GM12878 (cell line): ENCODE measurements around the gene TNF. TPM values are rescaled to one million over a fixed set of nuclear protein-coding genes. Genes with fewer than 3 reads are reported as not detected.

ENCODE experiments used
- ATAC-seq: fragments of 200-7000 bp; cut with Tn5 transposase; 3 replicates; pipeline ENCODE4 v1.9.1; 2020; ENCODE audit warnings: mild to moderate bottlenecking, moderate library complexity
- BruUV-seq: library from RNA; stranded (reverse); fragments of 400-500 nt; replicated peaks from 2 replicates; lab custom pipeline; 2021; lab: Mats Ljungman, UMichigan
- CTCF ChIA-PET: fragments of 300-600 bp; sonication (Branson Sonifier 250); formaldehyde crosslinking; extraction: SDS; loops from one replicate; lab custom pipeline; 2021; ENCODE audit warnings: inconsistent platforms; lab: Yijun Ruan, JAX
- POLR2A ChIA-PET: fragments of 350-600 bp; formaldehyde crosslinking; extraction: SDS; loops from one replicate; lab custom pipeline; 2021; ENCODE audit warnings: inconsistent platforms; lab: Charles Lee
- RAD21 ChIA-PET: fragments of 300-600 bp; sonication (Branson Sonifier 250); formaldehyde crosslinking; loops from one replicate; lab custom pipeline; 2023; ENCODE audit warnings: antibody characterized with exemption; ENCODE audit not compliant: unreplicated experiment; lab: Charles Lee
- SMC1A ChIA-PET: fragments of 300-600 bp; sonication (Branson Sonifier 250); formaldehyde crosslinking; loops from one replicate; lab custom pipeline; 2023; ENCODE audit not compliant: unreplicated experiment, uncharacterized antibody; lab: Charles Lee
- DNase-seq: peaks from one replicate; pipeline ENCODE4 v3.0.0-alpha.2; 2011; ENCODE audit warnings: low read depth, low spot score
- FAIRE-seq: peaks from 3 replicates; lab custom pipeline; 2011; peaks lifted over from hg19 to GRCh38; lab: Jason Lieb, UNC
- H2AFZ ChIP-seq: 2 replicates; pipeline ENCODE4 v1.6.0; 2011; ENCODE audit warnings: low read depth, low read length, control low read depth; ENCODE audit not compliant: control insufficient read depth
- H3K27ac ChIP-seq: 2 replicates; pipeline ENCODE4 v1.5.1; 2011; ENCODE audit warnings: control low read depth; ENCODE audit not compliant: control insufficient read depth, insufficient read depth
- H3K27me3 ChIP-seq, 2 experiments: replicated peaks in 1 of 2; 2 replicates each; pipeline versions ENCODE4 v1.6.0 to v1.6.1; 2011; ENCODE audit warnings: low read length in 1 of 2; ENCODE audit not compliant: control insufficient read depth in 2 of 2, insufficient read depth in 2 of 2
- H3K36me3 ChIP-seq, 2 experiments: 2 replicates each; pipeline ENCODE4 v1.5.1; 2011; ENCODE audit warnings: low read length in 1 of 2; ENCODE audit not compliant: control insufficient read depth in 2 of 2, insufficient read depth in 2 of 2
- H3K4me1 ChIP-seq: 2 replicates; pipeline ENCODE4 v1.6.1; 2011; ENCODE audit warnings: mild to moderate bottlenecking, low read length, moderate library complexity, mixed read lengths; ENCODE audit not compliant: control insufficient read depth, insufficient read depth
- H3K4me2 ChIP-seq: 2 replicates; pipeline ENCODE4 v1.6.0; 2011; ENCODE audit warnings: control low read depth; ENCODE audit not compliant: control insufficient read depth, insufficient read depth
- H3K4me3 ChIP-seq: fragments of 200-600 bp; sonication (generic); 2 replicates; pipeline ENCODE4 v1.5.1; 2016
- H3K79me2 ChIP-seq: 2 replicates; pipeline ENCODE4 v1.6.0; 2011; ENCODE audit warnings: low read length; ENCODE audit not compliant: control insufficient read depth, insufficient read depth
- H3K9ac ChIP-seq: 2 replicates; pipeline ENCODE4 v1.8.0; 2011; ENCODE audit warnings: low read length, control low read depth, mixed read lengths; ENCODE audit not compliant: control insufficient read depth, insufficient read depth
- H3K9me3 ChIP-seq: replicated peaks from 3 replicates; pipeline ENCODE4 v1.5.1; 2011; ENCODE audit warnings: mild to moderate bottlenecking, low read length; ENCODE audit not compliant: control insufficient read depth, insufficient read depth
- H4K20me1 ChIP-seq: 2 replicates; pipeline ENCODE4 v1.6.0; 2011; ENCODE audit not compliant: control insufficient read depth, insufficient read depth
- BHLHE40 ChIP-seq, 2 experiments: fragments of 450-650 bp in 1 of 2; IDR thresholded peaks; 2 replicates each; pipeline ENCODE4 v1.6.1; 2011 to 2017; ENCODE audit warnings: low read depth in 2 of 2, borderline replicate concordance in 1 of 2, improper control_type of control experiment in 1 of 2, low read length in 1 of 2, mild to moderate bottlenecking in 1 of 2
- MTA2 ChIP-seq: fragments of 450-650 bp; IDR thresholded peaks from 2 replicates; pipeline ENCODE4 v1.6.1; 2016; ENCODE audit warnings: low read depth, mild to moderate bottlenecking, moderate library complexity
- POLR2A ChIP-seq: IDR thresholded peaks from 2 replicates; pipeline ENCODE4 v1.6.1; 2011; ENCODE audit warnings: low read depth, mild to moderate bottlenecking, low read length
- POLR2AphosphoS5 ChIP-seq: IDR thresholded peaks from 2 replicates; pipeline ENCODE4 v1.6.1; 2011; ENCODE audit warnings: mild to moderate bottlenecking, low read length, inconsistent platforms
- SMAD5 ChIP-seq: IDR thresholded peaks from 2 replicates; pipeline ENCODE4 v1.6.1; 2016; ENCODE audit warnings: antibody characterized with exemption, low read depth
- ZBTB4 ChIP-seq: fragments of 450-650 bp; formaldehyde crosslinking; IDR thresholded peaks from 2 replicates; pipeline ENCODE4 v1.4.0; 2022; ENCODE audit warnings: mild to moderate bottlenecking, moderate library complexity
- WGBS: methylation state at CpG from one replicate; pipeline ENCODE4 v1.1.6; 2016; ENCODE audit warnings: low lambda C conversion rate; ENCODE audit not compliant: insufficient replicate concordance, insufficient coverage; ENCODE audit errors: missing lambda C conversion rate; 5-methylcytosine and 5-hydroxymethylcytosine counted together
- in situ Hi-C: fragments of 300-500 bp; cut with MboI; formaldehyde crosslinking; loops from 9 replicates; pipeline ENCODE4 v1.14.3; 2018; ENCODE audit warnings: mixed read lengths
- intact Hi-C: fragments of 100-400 bp; cut with micrococcal nuclease; formaldehyde crosslinking; loops from one replicate; pipeline ENCODE4 v1.14.2; 2022; ENCODE audit not compliant: unreplicated experiment
- polyA plus RNA-seq, 11 experiments: library from polyadenylated mRNA; depleted of rRNA in 4 of 11; unstranded in 6 of 11; stranded (reverse) in 5 of 11; fragments of >200 nt; fragmentation: Nextera tagmentation in 4 of 11; fragmentation: Illumina TruSeq in 1 of 11; extraction: Ambion mirVana in 4 of 11; extraction: Trizol in 1 of 11; gene quantifications; 1 replicate in 1 of 11; 2 replicates in 10 of 11; pipeline versions ENCODE4 v1.2.1 to v1.2.3, GENCODE V29; 2011 to 2016; ENCODE audit warnings: inconsistent platforms in 2 of 11, missing spikeins in 2 of 11, low read depth in 1 of 11
- total RNA-seq, 4 experiments: library from RNA; depleted of rRNA in 3 of 4; stranded (reverse); fragments of >200 nt in 3 of 4; fragmentation: Illumina TruSeq in 1 of 4; extraction: Trizol in 1 of 4; gene quantifications; 2 replicates each; pipeline versions ENCODE4 v1.2.1 to v1.2.3, GENCODE V29; 2013 to 2021

TNF gene
- total and polyA plus RNA-seq, 10 of the 15 experiments (the other 5 are each of a cell fraction or from before 2014, with no cell fraction given), result 18.0 to 94.8 (median 61.9) TPM

DNA sequence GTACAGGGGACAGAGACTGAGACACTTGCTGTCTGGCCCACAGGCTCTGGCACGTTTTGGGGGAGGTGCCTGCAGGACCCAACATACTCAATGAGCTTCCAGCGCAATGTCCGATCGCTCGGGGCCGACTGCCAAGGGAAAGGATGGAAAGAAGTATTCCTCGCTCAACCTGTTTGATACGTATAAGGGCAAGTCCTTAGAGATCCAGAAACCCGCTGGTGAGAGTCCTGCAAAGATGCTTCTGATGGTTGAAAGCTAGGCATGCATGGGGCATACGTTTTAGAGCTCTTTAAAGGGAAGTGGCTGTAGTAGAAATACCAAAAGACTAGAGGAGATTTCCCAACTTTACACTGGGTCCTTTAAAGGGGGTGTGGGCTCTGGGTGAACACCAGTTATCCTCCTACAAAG lies 47.3 kb downstream of the TNF start:
- no peak for ATAC-seq
- FAIRE-seq, result no peak
- no peak overlapping the region for H2AFZ ChIP-seq
- H3K27me3 ChIP-seq, result no peaks in the 10 kb centered on the region
- DNase-seq, result no peak
- peak overlapping the region; percentile 99; the same call in 1 of the 2 replicates for H3K9ac ChIP-seq
- WGBS, result 86% methylated on average over 10 of the region's 10 CpGs
- peaks cover 39% of the 10 kb centered on the region for H3K79me2 ChIP-seq
- SMC1A ChIA-PET, result interaction anchor here (0.7 to 2.9 kb wide), 14 partner anchors 10 to 240 kb away, joined by 3 to 15 read pairs (median 3); partner anchors contain the start of genes BAG6, C6orf47, GPANK1 and NEU1
- peak overlapping the region; percentile 74 for H3K4me2 ChIP-seq
- no peak overlapping the region for H3K27ac ChIP-seq
- no peaks in the 10 kb centered on the region for H3K9me3 ChIP-seq
- POLR2A ChIA-PET, result interaction anchor here (0.6 to 5.2 kb wide), 10 partner anchors 16 to 183 kb away, joined by 3 to 58 read pairs (median 3); partner anchors contain the start of genes ABHD16A, APOM, BAG6 and C6orf47
- RAD21 ChIA-PET, result interaction anchor here (0.7 to 2.6 kb wide), 6 partner anchors 29 to 147 kb away, joined by 3 to 11 read pairs (median 4); partner anchors contain the start of genes ATP6V1G2, BAG6, NFKBIL1 and TNF
- peaks cover 31 to 39% of the 10 kb centered on the region in 2 experiments for H3K36me3 ChIP-seq
- intact Hi-C loops, result no loop called here
- H4K20me1 ChIP-seq, result peaks cover 4% of the 10 kb centered on the region; the same call in 1 of the 2 replicates
- no TSS peak for BruUV-seq
- CTCF ChIA-PET, result interaction anchor here (0.9 to 3.0 kb wide), 14 partner anchors 10 to 210 kb away, joined by 3 to 17 read pairs (median 4); partner anchors contain the start of genes ABHD16A, ATP6V1G2, BAG6 and LST1
- peak overlapping the region; percentile 86; the same call in 1 of the 2 replicates for H3K4me3 ChIP-seq
- in situ Hi-C loops, result no loop called here
- TF ChIP-seq ZBTB4 (CRISPR knock-in tag) (no peak), SMAD5 (peak; percentile 52; the same call in 1 of the 2 replicates), POLR2AphosphoS5 (0 out of 2 replicates have a peak, but pooled peaks have one; percentile 24), BHLHE40 (IDR thresholded peaks at IDR 0.05; ENCODE audit: borderline replicate concordance in 1 of 2, low read depth in 2 of 2, low read length in 1 of 2) (peak; percentile 19 to 57; a peak in 2 of 4 replicates), POLR2A (0 out of 2 replicates have a peak, but pooled peaks have one; percentile 15), MTA2 (no peak)
- TF ChIP-seq, all 136 proteins: peak for 4
- H3K4me1 ChIP-seq, result peaks cover 2% of the 10 kb centered on the region
